Spleen (tissue), 11 donors: ENCODE measurements around the gene CPLX3. TPM values are rescaled to one million over a fixed set of nuclear protein-coding genes. Genes with fewer than 3 reads are reported as not detected.
A peak's percentile ranks its signal among the peaks of the same experiment; 100 is the strongest.

Experiments
- DNase-seq: peaks from one replicate; pipeline ENCODE4 v3.0.0-alpha.2; 2020
- H3K27ac ChIP-seq, 8 donors: fragments of 200-600 bp; sonication (generic) in 7 of 8; 1 replicate in 4 of 8; 2 replicates in 4 of 8; pipeline versions ENCODE4 v1.5.0 to v1.8.0; 2016 to 2021; ENCODE audit warnings: inconsistent platforms in 4 of 8, mild to moderate bottlenecking in 4 of 8, moderate library complexity in 1 of 8
- H3K27me3 ChIP-seq, 7 donors: fragments of 200-600 bp; sonication (generic) in 6 of 7; replicated peaks in 1 of 7; 1 replicate in 4 of 7; 2 replicates in 3 of 7; pipeline versions ENCODE4 v1.5.0 to v1.8.0; 2016 to 2021; ENCODE audit warnings: inconsistent platforms in 3 of 7, mild to moderate bottlenecking in 1 of 7
- H3K36me3 ChIP-seq, 6 donors: fragments of 200-600 bp; sonication (generic) in 5 of 6; 1 replicate in 4 of 6; 2 replicates in 2 of 6; pipeline versions ENCODE4 v1.5.0 to v1.8.0; 2016 to 2021; ENCODE audit warnings: inconsistent platforms in 2 of 6
- H3K4me1 ChIP-seq, 6 donors: fragments of 200-600 bp; sonication (generic) in 5 of 6; 1 replicate in 3 of 6; 2 replicates in 3 of 6; pipeline versions ENCODE4 v1.5.0 to v1.8.0; 2016 to 2021; ENCODE audit warnings: inconsistent platforms in 3 of 6
- H3K4me3 ChIP-seq, 8 donors: fragments of 200-600 bp; sonication (generic) in 7 of 8; 1 replicate in 4 of 8; 2 replicates in 4 of 8; pipeline versions ENCODE4 v1.5.0 to v1.8.0; 2016 to 2021; ENCODE audit warnings: inconsistent platforms in 4 of 8, mild to moderate bottlenecking in 4 of 8, moderate library complexity in 2 of 8
- H3K9me3 ChIP-seq, 8 donors: fragments of 200-600 bp; sonication (generic) in 7 of 8; 1 replicate in 4 of 8; 2 replicates in 4 of 8; pipeline versions ENCODE4 v1.5.0 to v1.8.0; 2016 to 2021; ENCODE audit warnings: inconsistent platforms in 4 of 8
- POLR2A ChIP-seq, 3 donors: fragments of 450-650 bp; IDR thresholded peaks; one replicate each; pipeline ENCODE4 v1.5.1; 2017; ENCODE audit warnings: antibody characterized with exemption in 3 of 3, mild to moderate bottlenecking in 1 of 3
- POLR2AphosphoS5 ChIP-seq, 3 donors: sonication (generic); formaldehyde crosslinking; IDR thresholded peaks; one replicate each; pipeline ENCODE4 v1.5.1; 2017; ENCODE audit warnings: antibody characterized with exemption in 3 of 3
- WGBS, 5 donors: extraction: QIAGEN DNeasy Blood & Tissue Kit in 3 of 5; methylation state at CpG; one replicate each; pipeline versions ENCODE4 v1.1.5 to v1.1.7; 2013 to 2018; 5-methylcytosine and 5-hydroxymethylcytosine counted together
- intact Hi-C: fragments of 100-400 bp; cut with DNase I; formaldehyde crosslinking; loops from one replicate; pipeline ENCODE4 v1.15.0; 2023; ENCODE audit warnings: low total_unique reads
- polyA plus RNA-seq, 3 donors: library from polyadenylated mRNA; stranded (reverse); fragments of 200-250 nt; gene quantifications; one replicate each; pipeline ENCODE4 v1.2.1, GENCODE V29; 2013
- total RNA-seq, 7 donors: library from RNA; depleted of rRNA in 3 of 7; stranded (reverse); fragments of >200 nt in 3 of 7; fragmentation: NEBNext Ultra II Directional in 4 of 7; extraction: Animal tissue kit (Norgen Biotek cat#: 25700) in 4 of 7; gene quantifications; one replicate each; pipeline versions ENCODE4 v1.1.0 to v1.2.1, GENCODE V29; 2016 to 2021
- TF ChIP-seq, protein P1 (sequence below), 11 experiments: fragments of 200-600 bp in 7 of 11; fragments of 450-650 bp in 4 of 11; sonication (generic) in 4 of 11; IDR thresholded peaks in 8 of 11; conservative IDR thresholded peaks in 3 of 11; 1 replicate in 7 of 11; 2 replicates in 4 of 11; pipeline versions ENCODE4 v1.4.0 to v1.8.0; 2016 to 2021; ENCODE audit warnings: antibody characterized with exemption in 11 of 11, inconsistent platforms in 4 of 11, mild to moderate bottlenecking in 1 of 11
- donor health status: healthy with polysubstance abuse.
- donor health status: DM: no; HTN: no; CAD: no; lungs with moderate emphysema.
- donor health status: DM: no; HTN: no; CAD: no.
- donor health status: Bipolar disorder and iron deficiency.
- donor health status: healthy.
- donor health status: DM: no; HTN: no; CAD: no.
- donor health status: DM: yes; HTN: yes; CAD: no.

CPLX3 gene
- total and polyA plus RNA-seq, 10 donors = 17.7 to 207 (median 39.1) TPM

DNA sequence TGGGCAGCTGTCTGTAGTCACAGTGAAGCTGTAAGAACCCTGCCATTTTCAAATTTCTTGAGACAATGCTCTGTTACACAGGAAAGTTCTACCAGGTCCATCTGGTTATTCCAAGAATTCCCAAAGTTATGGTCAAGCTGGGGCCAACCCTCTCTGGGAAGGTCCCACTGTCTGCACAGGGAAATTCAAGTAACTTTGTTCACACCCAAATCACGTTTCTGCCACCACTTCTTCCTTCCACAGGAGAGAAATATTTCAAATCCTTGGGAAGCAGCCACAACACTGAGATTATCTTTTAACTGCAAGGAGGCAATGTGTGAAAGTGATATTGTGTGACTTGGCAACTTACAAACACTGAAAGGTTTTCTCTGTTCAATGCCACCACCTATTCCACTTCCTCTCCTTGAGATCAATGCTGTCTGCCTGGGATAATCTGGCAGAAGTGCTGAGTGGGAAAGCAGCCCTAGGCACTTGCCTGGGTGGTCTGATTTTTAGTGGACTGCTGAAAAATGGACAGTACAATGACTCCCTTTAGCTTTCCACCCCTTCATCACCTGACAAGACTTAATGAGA is 41.1 kb downstream of the CPLX3 start:
- Histone ChIP-seq H3K4me1 (peaks cover 62 to 98% (median 86%) of the 10 kb centered on the region in 6 donors), H3K9me3 (no peaks in the 10 kb centered on the region), H3K27ac (peak overlapping the region; percentile 66 to 99 (median 94)), H3K36me3 (peaks cover 0 to 37% (median 0%) of the 10 kb centered on the region in 6 donors), H3K27me3 (no peaks in the 10 kb centered on the region), H3K4me3 (peak overlapping the region in 1 of 8 donors; percentile 18)
- DNase-seq = no peak
- TF ChIP-seq POLR2A (IDR thresholded peaks at IDR 0.05) (no peak), POLR2AphosphoS5 (IDR thresholded peaks at IDR 0.05) (no peak)
- TF ChIP-seq, protein P1, sequence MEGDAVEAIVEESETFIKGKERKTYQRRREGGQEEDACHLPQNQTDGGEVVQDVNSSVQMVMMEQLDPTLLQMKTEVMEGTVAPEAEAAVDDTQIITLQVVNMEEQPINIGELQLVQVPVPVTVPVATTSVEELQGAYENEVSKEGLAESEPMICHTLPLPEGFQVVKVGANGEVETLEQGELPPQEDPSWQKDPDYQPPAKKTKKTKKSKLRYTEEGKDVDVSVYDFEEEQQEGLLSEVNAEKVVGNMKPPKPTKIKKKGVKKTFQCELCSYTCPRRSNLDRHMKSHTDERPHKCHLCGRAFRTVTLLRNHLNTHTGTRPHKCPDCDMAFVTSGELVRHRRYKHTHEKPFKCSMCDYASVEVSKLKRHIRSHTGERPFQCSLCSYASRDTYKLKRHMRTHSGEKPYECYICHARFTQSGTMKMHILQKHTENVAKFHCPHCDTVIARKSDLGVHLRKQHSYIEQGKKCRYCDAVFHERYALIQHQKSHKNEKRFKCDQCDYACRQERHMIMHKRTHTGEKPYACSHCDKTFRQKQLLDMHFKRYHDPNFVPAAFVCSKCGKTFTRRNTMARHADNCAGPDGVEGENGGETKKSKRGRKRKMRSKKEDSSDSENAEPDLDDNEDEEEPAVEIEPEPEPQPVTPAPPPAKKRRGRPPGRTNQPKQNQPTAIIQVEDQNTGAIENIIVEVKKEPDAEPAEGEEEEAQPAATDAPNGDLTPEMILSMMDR (IDR thresholded peaks at IDR 0.05 in 8 of 11, conservative IDR thresholded peaks at IDR 0.05 in 3 of 11) = no peak
- 16 to 53% (median 20%) methylated on average over 1 of the region's 1 CpG for WGBS, 5 donors
- intact Hi-C loops = no loop called here

DNA sequence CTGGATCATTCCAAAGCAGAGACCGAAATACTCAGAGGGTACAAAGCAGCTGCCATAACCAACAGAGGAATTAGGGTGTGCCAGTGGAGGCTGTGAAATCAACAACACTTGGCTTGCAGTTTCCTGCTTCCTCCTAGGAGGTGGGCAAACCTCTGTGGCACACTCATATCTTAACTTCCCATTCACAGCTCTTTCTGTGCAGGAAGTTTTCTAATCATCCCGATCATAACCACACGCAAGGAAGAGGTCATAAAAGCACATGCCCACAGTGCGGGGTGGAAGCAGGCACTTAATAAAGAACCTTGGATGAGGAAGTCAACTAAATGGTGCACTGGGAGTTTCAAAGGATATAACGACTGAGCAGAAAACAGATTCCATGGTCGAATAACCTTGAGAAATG is 41.6 kb downstream of the CPLX3 start:
- TF ChIP-seq POLR2AphosphoS5 (IDR thresholded peaks at IDR 0.05) (peak in 1 of 3 donors; percentile 86), POLR2A (IDR thresholded peaks at IDR 0.05) (no peak)
- TF ChIP-seq, protein P1 (IDR thresholded peaks at IDR 0.05 in 8 of 11, conservative IDR thresholded peaks at IDR 0.05 in 3 of 11) = no peak
- Histone ChIP-seq H3K4me1 (peaks cover 62 to 96% (median 84%) of the 10 kb centered on the region in 6 donors), H3K27me3 (no peaks in the 10 kb centered on the region), H3K36me3 (peaks cover 0 to 34% (median 0%) of the 10 kb centered on the region in 6 donors), H3K27ac (peak overlapping the region; percentile 66 to 99 (median 94)), H3K9me3 (no peaks in the 10 kb centered on the region), H3K4me3 (peak overlapping the region in 1 of 8 donors; percentile 18)
- 8 to 27% (median 12%) methylated on average over 6 of the region's 6 CpGs for WGBS, 5 donors
- intact Hi-C loops = no loop called here
- DNase-seq = no peak

DNA sequence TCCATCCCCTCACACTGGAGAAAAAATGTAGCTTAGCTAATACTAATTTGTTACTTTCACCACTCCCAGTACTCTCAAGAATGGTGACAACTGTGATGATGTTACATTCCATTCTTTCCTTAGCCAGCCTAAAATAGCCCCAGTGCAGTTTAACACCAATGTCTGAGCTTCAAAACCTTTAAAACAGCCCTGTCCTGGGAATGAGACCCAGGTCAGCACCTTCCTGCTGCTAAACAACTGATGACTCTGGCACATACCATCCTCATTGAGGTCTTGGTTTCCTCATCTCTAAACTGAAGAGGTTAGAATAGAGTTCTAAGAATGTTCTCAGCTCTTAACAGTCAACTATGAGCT is 42.9 kb downstream of the CPLX3 start:
- no peak for TF ChIP-seq POLR2A (IDR thresholded peaks at IDR 0.05)
- no peak for TF ChIP-seq POLR2AphosphoS5 (IDR thresholded peaks at IDR 0.05)
- TF ChIP-seq, protein P1 (IDR thresholded peaks at IDR 0.05 in 8 of 11, conservative IDR thresholded peaks at IDR 0.05 in 3 of 11) = no peak
- Histone ChIP-seq H3K9me3 (no peaks in the 10 kb centered on the region), H3K27me3 (no peaks in the 10 kb centered on the region), H3K27ac (peak overlapping the region; percentile 40 to 99 (median 94)), H3K4me3 (peak overlapping the region in 3 of 8 donors; percentile 6 to 89 (median 61)), H3K4me1 (peaks cover 62 to 93% (median 79%) of the 10 kb centered on the region in 6 donors), H3K36me3 (peaks cover 0 to 21% (median 0%) of the 10 kb centered on the region in 6 donors)
- no peak for DNase-seq
- intact Hi-C loops = no loop called here

DNA sequence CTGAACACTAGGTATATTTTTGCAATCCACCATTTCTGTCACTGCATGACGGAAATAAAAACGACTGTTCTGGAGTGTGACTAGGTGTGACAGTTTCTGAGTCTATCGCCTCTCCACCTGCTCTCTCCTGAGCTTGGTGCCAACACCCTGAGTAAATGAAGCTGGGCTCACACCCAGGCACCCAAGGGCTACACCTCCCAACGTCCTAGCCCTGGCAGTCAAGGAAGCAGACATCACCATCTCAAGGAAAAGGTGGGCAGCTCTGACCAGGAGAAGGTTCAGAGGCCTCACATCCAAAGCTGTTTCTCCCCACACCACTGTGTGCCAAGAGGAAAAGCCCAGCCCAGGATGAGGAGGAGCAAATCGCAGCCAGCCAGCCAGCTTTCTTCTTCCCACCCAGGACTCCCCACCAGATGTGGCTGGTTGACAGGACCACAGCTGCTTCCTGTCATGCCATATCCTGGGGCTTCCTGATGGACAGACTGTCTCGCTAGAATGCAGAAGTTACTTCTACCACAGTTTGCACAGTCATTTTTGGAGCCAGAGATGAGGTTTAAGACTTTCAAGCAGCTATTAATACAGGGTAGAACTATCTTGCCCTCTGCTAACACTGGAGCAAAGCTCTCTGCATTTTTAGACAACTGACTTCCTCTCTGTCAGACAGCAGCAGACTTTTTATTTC is 43.4 kb downstream of the CPLX3 start:
- peak overlapping the region; percentile 69 to 99 (median 94) for H3K27ac ChIP-seq
- 4 to 12% (median 7%) methylated on average over 5 to 6 of the region's 6 CpGs for WGBS, 5 donors
- H3K4me3 ChIP-seq = peak overlapping the region in 4 of 8 donors; percentile 4 to 89 (median 34)

More for the DNA sequence above, 43.4 kb downstream of the CPLX3 start:
- DNase-seq = peak; percentile 87
- H3K4me1 ChIP-seq = peaks cover 62 to 88% (median 76%) of the 10 kb centered on the region in 6 donors
- no peak for TF ChIP-seq POLR2A (IDR thresholded peaks at IDR 0.05)
- peak in 2 of 3 donors; percentile 79 to 88 for TF ChIP-seq POLR2AphosphoS5 (IDR thresholded peaks at IDR 0.05)
- TF ChIP-seq, protein P1 (IDR thresholded peaks at IDR 0.05 in 8 of 11, conservative IDR thresholded peaks at IDR 0.05 in 3 of 11) = no peak
- intact Hi-C loops = no loop called here
- H3K9me3 ChIP-seq = no peaks in the 10 kb centered on the region
- H3K27me3 ChIP-seq = no peaks in the 10 kb centered on the region
- H3K36me3 ChIP-seq = peaks cover 0 to 18% (median 0%) of the 10 kb centered on the region in 6 donors
